GM12801 (cell line): Measurements from ENCODE around the gene OGA.

Experiments used
- CTCF ChIP-seq: IDR thresholded peaks from one replicate; pipeline ENCODE4 v1.5.1; 2011; ENCODE audit warnings: control low read depth; ENCODE audit not compliant: insufficient read length; ENCODE audit errors: extremely low read depth

OGA gene

GRCh38 chr10:101758858-101759257, 59.4 kb downstream of the OGA start:
- no peak for TF ChIP-seq CTCF

GRCh38 chr10:101752241-101752640, 66.0 kb downstream of the OGA start:
- no peak for TF ChIP-seq CTCF

DNA sequence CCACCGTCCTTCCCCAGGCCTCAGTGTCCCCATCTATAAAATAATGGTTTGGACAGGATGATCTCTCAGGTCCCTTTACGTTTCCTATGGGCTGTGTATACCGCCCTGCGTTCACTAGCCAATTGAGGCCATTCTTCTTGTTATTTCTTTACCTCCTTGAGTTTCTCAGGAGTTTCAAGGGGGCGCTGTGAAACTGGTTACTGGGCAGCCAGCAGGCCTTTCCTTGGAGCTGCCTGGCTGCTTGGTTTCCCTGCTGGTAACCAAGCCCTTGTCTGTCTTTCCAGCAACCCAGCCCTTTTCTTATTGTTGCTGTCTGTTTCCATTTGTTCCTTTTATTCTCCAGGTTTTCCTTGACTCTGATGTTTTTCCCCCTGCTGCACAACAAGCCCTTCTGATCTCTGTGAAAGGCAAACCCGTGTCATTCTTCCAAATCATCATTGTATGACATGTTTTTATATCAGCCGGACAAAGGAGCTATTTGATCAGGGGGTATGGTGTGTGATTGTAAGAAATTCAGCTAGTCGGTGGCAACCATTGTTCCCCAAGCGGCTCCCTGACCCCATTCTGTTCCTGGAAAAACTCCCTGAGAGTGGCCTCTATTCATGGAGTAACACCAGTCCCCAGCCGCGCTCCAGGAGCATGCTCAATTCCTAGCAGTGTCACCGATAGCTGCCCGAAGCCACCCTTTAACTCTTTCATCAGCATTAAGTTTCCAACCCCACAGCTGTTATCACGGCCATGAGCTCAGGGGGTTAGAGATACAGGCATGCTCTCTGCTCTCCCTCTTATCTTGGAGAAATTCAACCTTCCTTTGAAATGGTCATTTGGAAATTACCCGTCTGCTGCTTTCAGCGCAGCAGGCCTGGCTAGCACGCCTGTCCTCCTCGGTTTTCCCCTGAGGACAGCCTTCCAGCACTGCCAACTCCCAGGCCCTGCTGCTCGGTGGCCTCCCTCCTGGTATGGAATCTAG, 68.9 kb downstream of the OGA start:
- no peak for TF ChIP-seq CTCF

GRCh38 chr10:101748496-101748895, 69.7 kb downstream of the OGA start:
- TF ChIP-seq CTCF, result no peak

- TF ChIP-seq CTCF, result no peak
These were observed 73.1 kb downstream of the OGA start for GRCh38 chr10:101745074-101745696.

DNA sequence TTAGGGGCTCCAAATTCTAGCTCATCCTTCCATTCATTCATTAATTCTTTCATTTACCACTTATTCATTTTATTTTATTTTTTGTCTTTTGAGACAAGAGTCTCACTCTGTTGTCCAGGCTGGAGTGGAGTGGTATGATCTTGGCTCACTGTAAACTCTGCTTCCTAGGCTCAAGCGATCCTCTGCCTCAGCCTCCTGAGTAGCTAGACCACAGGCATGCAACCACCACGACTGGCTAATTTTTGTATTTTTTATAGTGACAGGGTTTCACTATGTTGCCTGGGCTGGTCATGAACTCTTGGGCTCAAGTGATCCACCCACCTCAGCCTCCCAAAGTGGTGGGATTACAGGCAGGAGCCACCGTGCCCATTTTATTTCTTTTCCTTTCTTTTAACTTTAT, 74.0 kb downstream of the OGA start:
- no peak for TF ChIP-seq CTCF

GRCh38 chr10:101741938-101742337, 76.3 kb downstream of the OGA start:
- no peak for TF ChIP-seq CTCF
